HFFc6 (cell line): ENCODE measurements around the gene CD44. TPM values are rescaled to one million over a fixed set of nuclear protein-coding genes. Genes with fewer than 3 reads are reported as not detected.

Experiments
- DNase-seq: peaks from one replicate; pipeline ENCODE4 v3.0.0-alpha.2; 2018
- H3K27ac Mint-ChIP-seq: 2 replicates; pipeline ENCODE4 v1.8.0; 2020; ENCODE audit warnings: mild to moderate bottlenecking, mixed read lengths
- H3K27me3 Mint-ChIP-seq: 2 replicates; pipeline ENCODE4 v1.8.0; 2021; ENCODE audit warnings: mild to moderate bottlenecking, moderate library complexity, mixed read lengths; ENCODE audit not compliant: insufficient read depth
- H3K36me3 Mint-ChIP-seq: 2 replicates; pipeline ENCODE4 v1.8.0; 2021; ENCODE audit warnings: low read depth, mixed read lengths
- H3K4me1 Mint-ChIP-seq: 2 replicates; pipeline ENCODE4 v1.8.0; 2020; ENCODE audit warnings: low read depth, mixed read lengths
- H3K4me3 Mint-ChIP-seq: 2 replicates; pipeline ENCODE4 v1.8.0; 2020; ENCODE audit warnings: mild to moderate bottlenecking, moderate library complexity, mixed read lengths
- H3K9me3 Mint-ChIP-seq: 2 replicates; pipeline ENCODE4 v1.8.0; 2020; ENCODE audit warnings: mild to moderate bottlenecking, mixed read lengths
- CTCF ChIP-seq: fragments of 200-600 bp; sonication (generic); IDR thresholded peaks from 2 replicates; pipeline ENCODE4 v1.5.0; 2021; ENCODE audit warnings: antibody characterized with exemption, mild to moderate bottlenecking
- total RNA-seq, 6 experiments: library from RNA; stranded (reverse); fragmentation: NEBNext Ultra II Directional; extraction: Animal tissue kit (Norgen Biotek cat#: 25700); gene quantifications; 2 replicates in 1 of 6; 3 replicates in 5 of 6; pipeline ENCODE4 v1.2.3, GENCODE V29; 2021

Gene CD44
- total RNA-seq, 6 experiments from 2014 or later, result 1,912 to 2,221 (median 2,175) TPM

GRCh38 chr11:35150454-35150853 is 11.5 kb downstream of the CD44 start:
- peak overlapping the region; percentile 76 for H3K27ac Mint-ChIP-seq
- H3K4me1 Mint-ChIP-seq, result peaks cover 100% of the 10 kb centered on the region
- H3K9me3 Mint-ChIP-seq, result 0 out of 2 replicates have a peak, but pooled peaks cover 4% of the 10 kb centered on the region
- H3K36me3 Mint-ChIP-seq, result peaks cover 89% of the 10 kb centered on the region
- H3K27me3 Mint-ChIP-seq, result peaks cover 40% of the 10 kb centered on the region
- TF ChIP-seq CTCF, result no peak
- peak overlapping the region; percentile 22 for H3K4me3 Mint-ChIP-seq
- DNase-seq, result no peak

- peak overlapping the region; percentile 76 for H3K27ac Mint-ChIP-seq
- peak overlapping the region; percentile 22 for H3K4me3 Mint-ChIP-seq
- 0 out of 2 replicates have a peak, but pooled peaks cover 4% of the 10 kb centered on the region for H3K9me3 Mint-ChIP-seq
- H3K4me1 Mint-ChIP-seq, result peaks cover 100% of the 10 kb centered on the region
- no peak for TF ChIP-seq CTCF
- peaks cover 87% of the 10 kb centered on the region for H3K36me3 Mint-ChIP-seq
- peaks cover 35% of the 10 kb centered on the region for H3K27me3 Mint-ChIP-seq
- DNase-seq, result peak; percentile 58
Measured at GRCh38 chr11:35151241-35151640, 12.3 kb downstream of the CD44 start.

- peak overlapping the region; percentile 76 for H3K27ac Mint-ChIP-seq
- peaks cover 34% of the 10 kb centered on the region for H3K27me3 Mint-ChIP-seq
- 0 out of 2 replicates have a peak, but pooled peaks cover 4% of the 10 kb centered on the region for H3K9me3 Mint-ChIP-seq
- H3K4me1 Mint-ChIP-seq, result peaks cover 100% of the 10 kb centered on the region
- TF ChIP-seq CTCF, result no peak
- H3K36me3 Mint-ChIP-seq, result peaks cover 81% of the 10 kb centered on the region
- DNase-seq, result no peak
- peak overlapping the region; percentile 26 for H3K4me3 Mint-ChIP-seq
Measured at GRCh38 chr11:35151683-35152280, 12.8 kb downstream of the CD44 start.

GRCh38 chr11:35152575-35152974 is 13.6 kb downstream of the CD44 start:
- H3K4me1 Mint-ChIP-seq, result peaks cover 100% of the 10 kb centered on the region
- peaks cover 26% of the 10 kb centered on the region for H3K27me3 Mint-ChIP-seq
- TF ChIP-seq CTCF, result no peak
- no peak for DNase-seq
- H3K27ac Mint-ChIP-seq, result peak overlapping the region; percentile 65
- H3K4me3 Mint-ChIP-seq, result peak overlapping the region; percentile 64
- H3K36me3 Mint-ChIP-seq, result peaks cover 85% of the 10 kb centered on the region
- 0 out of 2 replicates have a peak, but pooled peaks cover 4% of the 10 kb centered on the region for H3K9me3 Mint-ChIP-seq

GRCh38 chr11:35153280-35153679 is 14.3 kb downstream of the CD44 start:
- 0 out of 2 replicates have a peak, but pooled peaks cover 4% of the 10 kb centered on the region for H3K9me3 Mint-ChIP-seq
- peak overlapping the region; percentile 65 for H3K27ac Mint-ChIP-seq
- H3K36me3 Mint-ChIP-seq, result peaks cover 88% of the 10 kb centered on the region
- H3K4me1 Mint-ChIP-seq, result peaks cover 100% of the 10 kb centered on the region
- H3K27me3 Mint-ChIP-seq, result peaks cover 23% of the 10 kb centered on the region
- H3K4me3 Mint-ChIP-seq, result peak overlapping the region; percentile 13; the same call in 1 of the 2 replicates
- DNase-seq, result no peak
- no peak for TF ChIP-seq CTCF
